Skeletal muscle cell (primary cell): ENCODE data around the gene PPP1R13L.
A peak's percentile ranks its signal among the peaks of the same experiment; 100 is the strongest.
"Not testable (repeated sequence)": the region's sequence is repeated elsewhere in the genome, so short reads cannot be mapped to it uniquely, and the experiment has no call there.

Experiments
- DNase-seq: peaks from one replicate; pipeline ENCODE4 v3.0.0-alpha.2; 2010; ENCODE audit warnings: low read depth
- H3K4me3 ChIP-seq: 2 replicates; pipeline ENCODE4 v1.5.1; 2011; ENCODE audit warnings: low read depth, mild to moderate bottlenecking, control low read depth, low read length, moderate library complexity

The PPP1R13L gene

DNA sequence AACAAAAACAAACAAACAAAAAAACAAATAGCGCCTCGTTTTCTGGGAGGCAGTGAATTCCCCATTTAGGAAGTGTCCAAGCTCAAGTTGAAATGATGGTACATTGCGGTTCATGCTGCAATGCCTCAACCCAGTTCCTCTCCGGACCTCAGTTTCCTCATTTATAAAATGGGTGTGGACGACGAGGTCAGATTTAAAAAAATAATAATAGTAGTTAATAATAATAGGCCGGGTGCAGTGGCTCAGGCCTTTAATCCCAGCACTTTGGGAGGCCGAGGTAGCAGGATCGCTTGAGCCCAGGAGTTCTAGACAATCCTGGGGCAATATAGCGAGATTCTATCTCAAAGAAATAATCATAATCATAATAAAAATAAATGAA, 34.3 kb upstream of the PPP1R13L start:
- no peak for DNase-seq
- peak overlapping the region; percentile 59 for H3K4me3 ChIP-seq

DNA sequence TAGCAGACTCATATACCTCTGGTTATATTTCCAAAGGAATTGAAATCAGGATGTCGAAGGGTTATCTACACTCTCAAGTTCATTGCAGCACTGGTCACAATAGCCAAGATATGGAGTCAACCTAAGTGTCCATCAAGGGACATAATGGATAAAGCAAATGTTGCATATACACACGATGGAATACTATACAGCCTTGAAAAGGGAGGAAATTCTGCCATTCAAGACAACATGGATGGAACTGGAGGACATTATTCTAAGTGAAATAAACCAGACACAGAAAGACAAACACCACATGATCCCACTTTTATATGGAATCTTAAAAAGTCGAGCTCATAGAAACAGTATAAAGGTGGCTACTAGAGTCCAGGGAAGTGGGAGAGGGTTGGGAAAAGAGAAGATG, 32.5 kb upstream of the PPP1R13L start:
- no peak for DNase-seq

DNA sequence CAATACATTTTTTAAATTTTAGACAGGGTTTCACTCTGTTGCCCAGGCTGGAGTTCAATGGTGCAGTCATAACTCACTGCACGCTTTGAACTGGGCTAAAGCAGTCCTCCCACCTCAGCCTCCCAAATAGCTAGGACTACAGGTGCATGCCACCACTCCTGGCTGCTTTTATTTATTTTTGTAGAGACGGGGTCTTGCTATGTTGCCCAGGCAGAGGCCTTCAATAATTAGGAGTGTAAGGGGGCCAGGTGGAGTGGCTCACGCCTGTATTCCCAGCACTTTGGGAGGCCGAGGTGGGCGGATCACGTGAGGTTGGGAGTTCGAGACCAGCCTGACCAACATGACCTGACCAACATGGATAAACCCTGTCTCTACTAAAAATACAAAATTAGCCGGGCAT, 27.7 kb upstream of the PPP1R13L start:
- H3K4me3 ChIP-seq, DNase-seq: not testable (repeated sequence)

More for the DNA sequence above, 32.5 kb upstream of the PPP1R13L start:
- H3K4me3 ChIP-seq = no peak overlapping the region

DNA sequence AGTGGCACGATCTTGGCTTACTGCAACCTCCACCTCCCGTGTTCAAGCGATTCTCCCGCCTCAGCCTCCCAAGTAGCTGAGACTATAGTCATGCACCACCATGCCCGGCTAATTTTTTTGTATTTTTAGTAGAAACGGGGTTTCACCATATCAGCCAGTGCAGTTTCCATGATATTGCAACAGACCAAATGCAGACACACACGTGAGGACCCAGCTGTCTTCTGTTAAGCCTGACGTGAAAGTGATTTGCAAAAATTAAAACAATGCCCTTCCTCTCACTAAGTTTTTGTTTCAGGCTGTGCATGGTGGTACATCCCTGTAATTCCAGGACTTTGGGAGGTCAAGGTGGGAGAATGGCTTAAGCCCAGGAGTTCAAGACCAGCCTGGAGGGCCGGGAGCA, 26.1 kb upstream of the PPP1R13L start:
- DNase-seq = peak; percentile 35

DNA sequence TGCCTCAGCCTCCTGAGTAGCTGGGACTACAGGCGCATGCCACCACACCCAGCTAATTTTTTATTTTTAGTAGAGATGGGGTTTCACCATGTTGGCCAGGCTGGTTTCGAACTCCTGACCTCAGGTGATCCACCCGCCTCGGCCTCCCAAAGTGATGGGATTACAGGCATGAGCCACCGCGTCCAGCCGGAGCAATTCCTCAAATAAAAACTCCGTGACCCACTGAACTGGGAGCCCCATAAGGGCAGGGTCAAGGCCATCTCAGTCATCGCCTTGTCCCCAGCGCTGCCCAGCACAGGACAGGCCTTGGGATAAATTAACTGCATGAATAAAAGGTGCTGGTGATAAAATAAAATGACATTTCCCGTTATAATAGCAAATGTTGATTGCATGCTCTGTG, 25.0 kb upstream of the PPP1R13L start:
- DNase-seq, H3K4me3 ChIP-seq: not testable (repeated sequence)

More for the DNA sequence above, 26.1 kb upstream of the PPP1R13L start:
- H3K4me3 ChIP-seq = not testable (repeated sequence)

DNA sequence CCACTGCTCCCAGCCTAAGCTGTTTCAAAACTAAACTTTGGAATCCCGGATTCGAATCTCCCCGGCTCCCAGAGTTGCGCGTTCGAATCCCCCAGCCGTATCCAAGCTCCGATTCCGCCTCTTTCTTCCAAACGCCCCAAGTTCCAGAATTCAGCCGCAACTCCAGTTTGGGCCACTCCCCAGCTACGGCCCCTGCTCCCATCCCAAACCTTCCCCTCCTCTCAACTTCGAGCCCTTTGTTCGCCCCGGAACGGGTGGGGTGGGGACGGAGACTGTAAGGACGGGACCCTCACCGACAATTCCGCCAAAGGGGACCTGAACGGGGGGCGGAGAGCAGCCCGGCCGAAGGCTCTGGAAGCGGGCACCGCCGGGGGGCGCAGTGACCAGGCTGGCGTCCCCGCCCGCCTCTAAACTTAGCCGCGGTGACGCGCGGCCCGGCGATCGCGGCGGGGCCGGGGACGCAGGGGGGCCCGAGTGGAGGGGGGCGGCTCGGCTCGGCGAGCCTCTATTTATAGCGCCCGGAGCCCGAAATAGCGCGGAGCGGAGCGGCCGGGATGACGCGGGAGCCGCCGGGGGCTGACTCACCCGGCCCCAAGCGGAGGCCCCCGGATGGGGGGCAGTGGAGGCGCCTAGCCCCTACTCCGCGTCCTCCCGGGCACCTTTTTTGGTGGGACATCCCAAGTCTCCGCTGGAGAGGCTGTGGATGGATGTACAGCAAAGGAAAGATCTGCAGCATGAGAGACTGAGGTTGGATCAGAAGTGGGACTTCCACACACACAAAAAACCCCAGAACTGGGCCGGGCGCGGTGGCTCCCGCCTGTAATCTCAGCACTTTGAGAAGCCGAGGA, 23.7 kb upstream of the PPP1R13L start:
- H3K4me3 ChIP-seq = peak overlapping the region; percentile 57
- DNase-seq = no peak

DNA sequence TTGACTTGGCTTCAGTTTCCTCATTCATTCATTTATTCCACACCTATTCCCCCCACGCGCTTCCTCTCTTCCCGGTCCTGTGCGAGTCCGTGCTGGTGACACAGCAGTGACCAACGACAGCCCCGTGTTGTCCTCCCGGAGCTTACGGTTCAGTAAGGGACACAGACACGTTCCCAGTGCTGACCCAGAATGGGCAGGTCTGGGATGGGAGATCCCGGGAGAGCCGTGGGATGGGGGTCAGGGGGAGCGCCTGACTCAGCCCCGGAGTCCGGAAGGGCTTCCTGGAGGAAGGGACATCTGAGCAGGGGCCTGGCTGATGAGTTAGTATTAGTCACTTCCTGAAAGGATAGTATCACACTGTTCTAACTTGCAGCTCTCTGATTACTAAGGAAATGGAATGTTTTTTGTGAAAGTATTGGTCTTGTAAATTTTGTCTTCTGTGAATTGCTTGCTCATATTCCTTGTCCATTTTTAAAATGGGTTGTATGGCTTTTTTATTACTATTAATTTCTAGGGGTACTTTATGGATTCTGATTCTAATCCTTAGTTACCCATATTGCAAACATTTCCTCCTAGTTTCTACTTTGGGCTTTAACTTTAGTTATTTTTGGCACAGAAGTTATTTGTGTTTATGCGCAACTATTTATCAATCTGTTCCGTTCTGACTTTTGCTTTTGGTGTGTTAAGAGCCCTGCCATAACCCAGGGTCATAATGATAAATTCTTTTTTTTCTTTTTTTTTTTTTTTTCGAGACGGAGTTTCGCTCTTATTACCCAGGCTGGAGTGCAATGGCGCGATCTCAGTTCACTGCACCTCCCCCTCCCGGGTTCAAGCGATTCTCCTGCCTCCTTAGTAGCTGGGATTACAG, 19.6 kb upstream of the PPP1R13L start:
- peak overlapping the region; percentile 71 for H3K4me3 ChIP-seq
- DNase-seq = peak; percentile 89

DNA sequence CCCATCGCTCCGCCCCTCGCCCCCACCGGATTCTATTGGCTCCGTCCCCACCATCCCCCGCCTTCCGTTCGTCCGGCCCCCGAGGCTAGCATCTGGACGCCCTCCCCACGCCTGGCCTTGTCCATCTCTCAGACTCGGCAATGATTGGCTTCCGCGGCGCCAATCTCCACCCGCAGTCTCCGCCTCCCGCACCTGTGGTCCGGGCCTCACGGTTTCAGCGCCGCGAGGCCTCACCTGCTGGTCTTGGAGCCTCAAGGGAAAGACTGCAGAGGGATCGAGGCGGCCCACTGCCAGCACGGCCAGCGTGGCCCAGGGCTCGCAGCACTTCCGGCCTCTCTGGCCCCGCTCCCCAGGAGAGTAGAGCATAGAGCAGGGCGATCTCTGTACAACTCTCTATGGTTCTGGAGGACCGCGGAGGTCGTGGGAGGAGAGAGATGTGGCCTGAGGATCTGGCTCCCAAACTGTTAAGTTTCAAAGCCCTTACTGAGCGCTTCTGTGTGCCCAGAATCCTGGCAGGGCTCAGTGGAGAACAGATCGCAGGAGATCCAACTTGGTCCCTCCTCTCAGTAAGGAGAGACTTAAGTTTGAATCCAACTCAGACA, 18.8 kb upstream of the PPP1R13L start, which contains the start of gene ERCC1:
ERCC1 (minus strand) TSS at position 329 of the 602 bp plus-strand sequence. CDS start 543 bp downstream, outside the sequence.
- peak; percentile 79 for DNase-seq
- peak within 1 kb of the TSS; percentile 71 for H3K4me3 ChIP-seq

DNA sequence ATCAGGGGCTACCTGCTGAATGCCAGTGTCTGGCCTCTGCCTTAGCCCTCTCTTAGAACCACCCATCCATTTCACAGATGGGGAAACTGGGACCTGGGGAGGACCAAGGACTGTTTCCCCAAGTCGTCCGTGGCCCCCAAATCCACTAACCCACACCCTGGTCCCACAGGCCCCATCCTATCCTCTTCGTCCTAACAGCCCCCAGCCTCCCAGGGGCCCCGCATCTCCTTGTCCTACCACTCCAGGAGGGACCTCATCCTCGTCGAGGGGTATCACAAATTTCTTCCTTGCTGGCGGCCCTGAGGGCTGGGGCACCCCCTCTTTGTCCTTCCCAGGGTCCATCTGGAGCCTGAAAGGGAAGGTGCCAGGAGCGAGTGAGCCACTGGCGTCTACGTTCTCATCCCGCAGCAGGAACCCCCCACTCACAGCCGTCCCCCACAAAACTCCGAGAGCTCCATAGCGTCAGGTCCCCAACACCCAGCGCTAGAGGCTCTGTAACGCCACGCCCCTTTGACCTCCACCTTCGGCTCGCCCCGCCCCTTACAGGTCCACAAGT, 18.2 kb upstream of the PPP1R13L start:
- H3K4me3 ChIP-seq = peak overlapping the region; percentile 71
- DNase-seq = no peak

DNA sequence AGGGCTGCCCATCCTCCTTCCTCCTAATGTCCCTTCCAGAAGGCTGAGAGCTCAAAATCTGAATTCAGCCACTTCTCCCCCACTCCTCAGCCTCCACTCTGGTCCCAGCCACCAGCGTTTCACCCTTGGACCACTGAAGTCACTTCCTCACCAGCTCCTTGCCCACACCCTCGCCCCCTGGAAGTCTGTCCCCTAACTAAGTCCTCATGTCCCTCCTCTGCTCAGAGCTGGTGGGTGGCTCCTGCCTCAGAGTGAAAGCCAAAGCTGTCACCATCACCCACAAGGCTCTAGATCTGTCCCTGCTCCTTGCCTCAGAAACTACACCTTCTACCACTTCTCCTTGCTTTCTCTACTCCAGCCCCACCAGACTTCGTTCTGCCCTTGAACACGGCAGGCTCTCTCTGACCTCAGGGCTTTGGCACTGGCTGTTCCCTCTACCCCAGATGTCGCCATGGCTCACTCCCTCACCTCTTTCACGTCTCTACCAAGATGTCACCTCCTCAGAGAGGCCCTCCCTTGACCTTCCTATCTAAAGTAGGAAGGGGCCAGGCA, 17.2 kb upstream of the PPP1R13L start:
- DNase-seq = no peak
- H3K4me3 ChIP-seq = peak overlapping the region; percentile 0

DNA sequence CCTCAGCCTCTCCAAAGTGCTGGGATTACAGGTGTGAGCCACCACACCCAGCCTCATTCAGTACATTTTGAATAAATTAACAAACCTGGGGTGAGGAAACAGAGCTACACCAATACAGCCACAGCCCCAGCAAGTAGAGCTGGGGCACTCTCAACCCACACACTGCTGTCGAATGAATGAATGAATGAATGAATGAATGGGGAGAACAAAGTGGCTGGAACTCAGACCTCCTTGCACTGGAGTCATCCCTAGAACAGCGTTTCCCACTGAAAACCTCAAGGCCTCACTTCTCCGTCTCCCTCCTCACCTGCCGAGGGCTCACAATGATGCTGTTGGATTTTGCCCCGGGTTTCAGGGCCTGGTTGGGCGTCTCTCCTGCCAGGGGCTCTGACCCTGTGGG, 16.0 kb upstream of the PPP1R13L start:
- no peak overlapping the region for H3K4me3 ChIP-seq
- DNase-seq = no peak

DNA sequence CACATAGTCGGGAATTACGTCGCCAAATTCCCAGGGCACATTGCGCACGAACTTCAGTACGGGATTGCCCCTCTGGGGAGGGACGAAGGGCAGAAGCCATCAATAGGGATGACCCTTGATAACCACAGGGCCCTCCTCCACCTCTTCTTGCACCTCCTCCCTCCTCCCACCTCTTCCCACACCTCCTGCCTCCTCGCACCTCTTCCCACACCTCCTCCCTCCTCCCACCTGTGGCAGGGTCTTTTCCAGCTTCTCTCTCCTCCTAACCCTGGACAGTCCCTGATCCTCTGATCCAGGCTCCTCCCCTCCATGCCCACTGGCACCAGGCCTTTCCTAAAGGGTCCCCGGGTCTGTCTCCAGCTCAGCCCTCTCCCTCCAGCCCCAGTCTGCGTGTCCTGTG, 15.5 kb upstream of the PPP1R13L start:
- H3K4me3 ChIP-seq = no peak overlapping the region
- no peak for DNase-seq

DNA sequence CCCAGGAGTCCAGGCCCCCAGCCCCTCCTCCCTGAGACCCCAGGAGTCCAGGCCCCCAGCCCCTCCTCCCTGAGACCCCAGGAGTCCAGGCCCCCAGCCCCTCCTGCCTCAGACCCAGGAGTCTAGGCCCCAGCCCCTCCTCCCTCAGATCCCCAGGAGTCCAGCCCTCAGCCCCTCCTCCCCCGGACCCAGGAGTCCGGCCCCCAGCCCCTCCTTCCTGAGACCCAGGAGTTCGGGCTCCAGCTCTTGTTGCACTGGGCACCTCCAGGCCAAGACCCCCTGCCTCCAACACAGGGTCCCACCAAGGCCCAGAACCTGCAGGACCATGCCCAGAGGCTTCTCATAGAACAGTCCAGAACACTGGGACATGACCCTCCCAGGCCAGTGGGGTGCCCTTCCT, 15.0 kb upstream of the PPP1R13L start:
- no peak overlapping the region for H3K4me3 ChIP-seq
- no peak for DNase-seq

DNA sequence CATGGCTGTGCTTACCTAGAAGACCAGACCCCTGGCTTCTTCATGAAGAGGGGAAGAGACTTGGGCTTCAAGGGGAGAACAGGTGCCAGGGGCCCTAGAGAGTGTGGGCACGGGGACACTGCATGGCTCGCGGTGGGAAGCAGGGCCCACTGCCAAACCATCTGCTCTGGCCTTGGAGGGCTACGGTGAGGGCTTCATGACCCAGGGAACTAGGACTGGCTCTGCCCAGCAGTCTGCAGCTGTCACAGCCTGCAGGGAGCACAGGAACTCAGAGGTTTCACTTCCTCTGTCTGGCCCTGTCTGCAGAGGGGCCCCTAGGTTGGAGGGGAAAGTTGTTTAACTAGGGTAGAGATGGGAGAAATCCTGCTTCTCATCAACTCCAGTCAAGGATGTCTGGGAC, 14.5 kb upstream of the PPP1R13L start:
- H3K4me3 ChIP-seq = no peak overlapping the region
- no peak for DNase-seq

DNA sequence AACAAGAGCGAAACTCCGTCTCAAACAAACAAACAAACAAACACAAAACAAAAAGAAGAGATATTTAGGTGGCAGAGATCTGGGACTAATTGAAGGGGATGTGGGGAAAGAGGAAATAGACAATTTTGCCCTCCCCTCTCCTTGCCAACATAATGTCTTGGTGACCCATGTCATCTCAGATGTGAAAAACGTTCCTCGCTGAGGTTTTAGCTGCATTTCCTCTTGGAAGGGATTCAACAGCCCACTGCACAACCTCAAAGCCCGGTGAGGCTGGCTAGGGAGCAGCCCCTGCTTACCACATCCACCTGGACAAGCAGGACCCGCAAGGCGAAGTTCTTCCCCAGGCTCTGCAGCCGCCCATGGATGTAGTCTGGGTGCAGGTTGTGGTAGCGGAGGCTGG, 13.9 kb upstream of the PPP1R13L start:
- H3K4me3 ChIP-seq = no peak overlapping the region
- no peak for DNase-seq

DNA sequence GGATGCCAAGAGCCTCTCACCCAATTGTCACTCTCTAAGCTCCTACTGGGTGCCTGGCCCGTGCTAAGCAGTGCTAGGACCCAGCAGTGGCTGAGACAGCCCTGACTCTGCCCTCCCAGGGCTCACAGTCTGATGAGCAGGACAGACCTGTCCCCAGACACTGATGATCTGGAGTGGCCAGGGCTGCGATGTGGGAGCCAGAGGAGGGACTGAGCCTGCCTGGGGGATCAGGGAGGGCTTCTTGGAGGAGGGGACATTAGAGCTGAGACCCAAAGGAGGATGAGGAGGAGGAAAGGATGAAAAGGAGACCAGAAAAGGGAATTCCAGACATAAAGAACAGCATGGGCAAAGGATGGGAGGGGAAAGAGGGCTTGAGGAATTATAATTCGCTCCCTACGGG, 12.3 kb upstream of the PPP1R13L start:
- H3K4me3 ChIP-seq = no peak overlapping the region
- no peak for DNase-seq

DNA sequence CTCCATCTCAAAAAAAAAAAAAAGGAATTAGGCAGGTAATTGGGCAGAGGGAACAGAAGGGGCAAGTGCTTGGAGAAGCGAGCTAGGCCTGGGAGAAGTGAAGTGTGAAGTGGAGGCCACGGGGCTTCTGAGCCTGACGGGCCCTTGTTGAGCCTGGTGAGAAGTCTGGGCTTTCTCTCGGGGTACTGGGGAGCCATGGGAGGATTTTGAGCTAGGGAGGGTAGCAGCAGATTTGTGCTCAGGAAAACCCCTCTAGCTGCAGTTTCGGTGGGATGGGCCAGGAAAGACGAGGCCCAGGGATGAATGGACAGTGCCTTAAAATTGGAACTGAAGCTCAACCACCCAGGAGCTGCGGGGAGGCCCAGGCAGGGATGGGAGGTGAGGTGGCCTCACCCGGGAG, 9.6 kb upstream of the PPP1R13L start:
- DNase-seq = no peak

DNA sequence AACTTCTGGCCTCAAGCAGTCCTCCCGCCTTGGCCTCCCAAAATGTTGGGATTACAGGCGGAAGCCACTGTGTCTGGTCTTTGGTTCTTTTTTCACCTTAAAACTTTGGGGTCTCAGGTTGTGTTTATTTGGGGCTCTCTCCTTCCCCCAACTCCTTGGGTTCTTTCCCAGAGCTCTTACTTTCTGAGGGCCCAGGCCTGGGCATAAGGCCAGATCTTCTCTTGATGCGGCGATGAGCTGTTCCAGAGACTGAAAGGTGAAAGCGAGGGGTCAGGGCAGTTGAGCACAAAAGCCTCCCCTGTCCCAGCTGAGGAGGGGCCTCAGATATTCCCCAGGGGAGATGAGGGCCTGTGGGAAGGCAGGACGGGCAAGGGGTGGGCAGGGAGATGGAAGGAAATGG, 8.6 kb upstream of the PPP1R13L start:
- DNase-seq = no peak
- no peak overlapping the region for H3K4me3 ChIP-seq

More for the DNA sequence above, 9.6 kb upstream of the PPP1R13L start:
- H3K4me3 ChIP-seq = no peak overlapping the region

DNA sequence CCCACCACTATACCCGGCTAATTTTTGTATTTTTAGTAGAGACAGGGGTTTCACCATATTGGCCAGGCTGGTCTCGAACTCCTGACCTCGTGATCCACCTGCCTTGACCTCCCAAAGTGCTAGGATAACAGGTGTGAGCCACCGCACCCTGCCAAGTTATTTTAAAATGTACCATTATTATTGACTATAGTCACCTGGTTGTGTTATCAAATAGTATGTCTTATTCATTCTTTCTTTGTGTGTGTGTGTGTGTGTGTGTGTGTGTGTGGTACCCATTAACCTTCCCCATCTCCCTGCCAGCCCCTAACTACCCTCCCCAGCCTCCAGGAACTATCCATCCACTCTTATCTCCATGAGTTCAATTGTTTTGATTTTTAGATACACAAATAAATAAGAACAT, 5.5 kb upstream of the PPP1R13L start:
- not testable (repeated sequence) for DNase-seq, H3K4me3 ChIP-seq
